ENCODE measurements around the gene HPSE2. TPM values are rescaled to one million over a fixed set of nuclear protein-coding genes. Genes with fewer than 3 reads are reported as not detected.
A peak's percentile ranks its signal among the peaks of the same experiment; 100 is the strongest.

The HPSE2 gene
- total RNA-seq, 1 experiment from 2014 or later: 0.05 TPM

GRCh38 chr10:99280472-99280871, 44.8 kb upstream of the HPSE2 start:
- TF ChIP-seq MAX (IDR thresholded peaks at IDR 0.05) (no peak), POLR2A (IDR thresholded peaks at IDR 0.05; ENCODE audit: borderline replicate concordance, extremely low read depth, insufficient read depth, insufficient read length) (no peak), SRF (IDR thresholded peaks at IDR 0.05; ENCODE audit: low read depth) (no peak)
- no peaks in the 10 kb centered on the region for H3K9me2 ChIP-seq (ENCODE audit: insufficient read depth)
- intact Hi-C loops (cut with micrococcal nuclease): no loop called here
- DNase-seq (ENCODE audit: low read depth, low spot score): no peak
- ChIA-PET CTCF (interaction anchor here (0.6 to 1.0 kb wide), 2 partner anchors 112 to 855 kb away, joined by 3 to 4 read pairs; no protein-coding TSS in a partner anchor), POLR2A (interaction anchor here (0.6 to 1.5 kb wide), 2 partner anchors 32 to 991 kb away, joined by 3 to 4 read pairs; no protein-coding TSS in a partner anchor), RAD21 (ENCODE audit: low non-redundant PET in 1 of 2, low total read pairs in 2 of 2, uncharacterized antibody in 2 of 2, unreplicated experiment in 2 of 2) (no interaction called here)
- no peaks in the 10 kb centered on the region for H3K79me2 ChIP-seq (ENCODE audit: insufficient read depth, low read length)
- BruUV-seq (replicated peaks): no TSS peak
- no peak overlapping the region for H3K4me3 ChIP-seq (replicated peaks in 1 of 2; ENCODE audit: low read depth in 1 of 2, low read length in 2 of 2)
- H3K4me1 ChIP-seq (ENCODE audit: control insufficient read depth in 1 of 2, insufficient read depth in 2 of 2, low read length in 2 of 2): no peaks in the 10 kb centered on the region
- H3K27me3 ChIP-seq (ENCODE audit: insufficient read depth, low read length): peaks cover 4% of the 10 kb centered on the region
- no peaks in the 10 kb centered on the region for H4K20me1 ChIP-seq (ENCODE audit: insufficient read depth)
- H3K4me2 ChIP-seq (ENCODE audit: low read length): no peak overlapping the region
- H3K9ac ChIP-seq (ENCODE audit: low read length): no peak overlapping the region
- H3K9me3 ChIP-seq (ENCODE audit: control insufficient read depth in 1 of 2, insufficient read depth in 1 of 2, low read depth in 1 of 2, low read length in 2 of 2): no peaks in the 10 kb centered on the region
- H2AFZ ChIP-seq (ENCODE audit: low read depth, low read length, poor library complexity, severe bottlenecking): no peak overlapping the region
- H3K36me3 ChIP-seq (ENCODE audit: control insufficient read depth in 1 of 2, insufficient read depth in 2 of 2, low read length in 2 of 2): no peaks in the 10 kb centered on the region
- H3K27ac ChIP-seq (ENCODE audit: low read depth, low read length): no peak overlapping the region
- ATAC-seq: peak; percentile 61; the same call in 1 of the 2 replicates

- intact Hi-C loops (cut with micrococcal nuclease): loop anchor here (5.0 kb wide), 1 partner anchor 487 kb away; no protein-coding TSS in a partner anchor
- ChIA-PET RAD21 (ENCODE audit: low non-redundant PET in 1 of 2, low total read pairs in 2 of 2, uncharacterized antibody in 2 of 2, unreplicated experiment in 2 of 2) (no interaction called here), POLR2A (interaction anchor here (1.5 kb wide), 1 partner anchor 31 kb away, joined by 3 read pairs; no protein-coding TSS in a partner anchor), CTCF (interaction anchor here (1.1 to 3.8 kb wide), 2 partner anchors 33 to 813 kb away, joined by 5 to 29 read pairs; no protein-coding TSS in a partner anchor)
- Histone ChIP-seq H3K9me3 (ENCODE audit: control insufficient read depth in 1 of 2, insufficient read depth in 1 of 2, low read depth in 1 of 2, low read length in 2 of 2) (no peaks in the 10 kb centered on the region), H3K4me1 (ENCODE audit: control insufficient read depth in 1 of 2, insufficient read depth in 2 of 2, low read length in 2 of 2) (no peaks in the 10 kb centered on the region), H3K4me2 (ENCODE audit: low read length) (no peak overlapping the region), H3K27me3 (ENCODE audit: insufficient read depth, low read length) (peaks cover 12% of the 10 kb centered on the region), H3K27ac (ENCODE audit: low read depth, low read length) (no peak overlapping the region), H3K9me2 (ENCODE audit: insufficient read depth) (no peaks in the 10 kb centered on the region), H4K20me1 (ENCODE audit: insufficient read depth) (no peaks in the 10 kb centered on the region), H3K79me2 (ENCODE audit: insufficient read depth, low read length) (no peaks in the 10 kb centered on the region), H3K9ac (ENCODE audit: low read length) (no peak overlapping the region), H3K36me3 (ENCODE audit: control insufficient read depth in 1 of 2, insufficient read depth in 2 of 2, low read length in 2 of 2) (no peaks in the 10 kb centered on the region), H3K4me3 (replicated peaks in 1 of 2; ENCODE audit: low read depth in 1 of 2, low read length in 2 of 2) (no peak overlapping the region), H2AFZ (ENCODE audit: low read depth, low read length, poor library complexity, severe bottlenecking) (no peak overlapping the region)
- no peak for TF ChIP-seq CEBPB (IDR thresholded peaks at IDR 0.05; ENCODE audit: low read depth)
- TF ChIP-seq CBX3 (IDR thresholded peaks at IDR 0.05; ENCODE audit: low read depth): no peak
- no peak for TF ChIP-seq REST (IDR thresholded peaks at IDR 0.05; ENCODE audit: low read depth)
- no TSS peak for BruUV-seq (replicated peaks)
- DNase-seq (ENCODE audit: low read depth, low spot score) (no peak), ATAC-seq (no peak)
Measured at GRCh38 chr10:99279626-99280111, 44.0 kb upstream of the HPSE2 start.

All from HCT116 (cell line).